HAP-1 (cell line): Measurements from ENCODE around the gene ANO9.
"Not testable (repeated sequence)": the region's sequence is repeated elsewhere in the genome, so short reads cannot be mapped to it uniquely, and the experiment has no call there.

Experiments
- DNase-seq, 2 experiments: peaks; one replicate each; pipeline ENCODE4 v3.0.0-alpha.2; 2016 to 2020; ENCODE audit warnings: low spot score in 2 of 2
- H3K27me3 ChIP-seq: fragments of 250-450 bp; sonication (Bioruptor Pico); 2 replicates; pipeline ENCODE4 v1.5.1; 2020; ENCODE audit warnings: low read depth, mild to moderate bottlenecking, moderate library complexity
- H3K36me3 ChIP-seq: fragments of 250-450 bp; sonication (Bioruptor Pico); replicated peaks from 2 replicates; pipeline ENCODE4 v1.5.1; 2020; ENCODE audit warnings: mild to moderate bottlenecking
- H3K4me1 ChIP-seq: fragments of 250-450 bp; sonication (Bioruptor Pico); 2 replicates; pipeline ENCODE4 v1.5.1; 2020; ENCODE audit warnings: mild to moderate bottlenecking
- H3K4me3 ChIP-seq: fragments of 250-450 bp; sonication (Bioruptor Pico); 2 replicates; pipeline ENCODE4 v1.5.1; 2020; ENCODE audit warnings: mild to moderate bottlenecking, moderate library complexity
- H3K9me3 ChIP-seq: fragments of 250-450 bp; sonication (Bioruptor Pico); 2 replicates; pipeline ENCODE4 v1.5.1; 2020; ENCODE audit warnings: mild to moderate bottlenecking, moderate library complexity
- in situ Hi-C: fragments of 300-500 bp; cut with MboI; formaldehyde crosslinking; loops from 3 replicates; pipeline ENCODE4 v1.14.3; 2020; ENCODE audit warnings: low sequenced_read_pairs, inconsistent platforms, mixed read lengths

The ANO9 gene

GRCh38 chr11:395866-396265, 45.9 kb downstream of the ANO9 start:
- Histone ChIP-seq H3K4me1 (no peaks in the 10 kb centered on the region), H3K27me3 (no peaks in the 10 kb centered on the region), H3K9me3 (no peaks in the 10 kb centered on the region), H3K36me3 (no peaks in the 10 kb centered on the region), H3K4me3 (no peak overlapping the region)
- in situ Hi-C loops = no loop called here
- no peak for DNase-seq

GRCh38 chr11:394858-395655, 46.8 kb downstream of the ANO9 start:
- no peak for DNase-seq
- no peak overlapping the region for H3K4me3 ChIP-seq
- in situ Hi-C loops = no loop called here
- H3K36me3 ChIP-seq = no peaks in the 10 kb centered on the region
- H3K4me1 ChIP-seq = no peaks in the 10 kb centered on the region
- no peaks in the 10 kb centered on the region for H3K9me3 ChIP-seq
- H3K27me3 ChIP-seq = no peaks in the 10 kb centered on the region

GRCh38 chr11:394034-394857, 47.6 kb downstream of the ANO9 start, which contains the start of gene PKP3:
PKP3 (plus strand) TSS chr11:394209; CDS start chr11:394293, 84 bp downstream.
- Histone ChIP-seq H3K36me3 (no peaks in the 10 kb centered on the region), H3K27me3 (no peaks in the 10 kb centered on the region), H3K4me3 (no peak within 1 kb of the TSS), H3K9me3 (no peaks in the 10 kb centered on the region), H3K4me1 (no peaks in the 10 kb centered on the region)
- no peak for DNase-seq
- in situ Hi-C loops = no loop called here

- H3K36me3 ChIP-seq = no peaks in the 10 kb centered on the region
- H3K4me1 ChIP-seq = no peaks in the 10 kb centered on the region
- H3K27me3 ChIP-seq = no peaks in the 10 kb centered on the region
- DNase-seq = no peak
- in situ Hi-C loops = no loop called here
- no peak overlapping the region for H3K4me3 ChIP-seq
- no peaks in the 10 kb centered on the region for H3K9me3 ChIP-seq
Observed at GRCh38 chr11:393219-394033, 48.4 kb downstream of the ANO9 start.

GRCh38 chr11:392102-392777, 49.6 kb downstream of the ANO9 start:
- Histone ChIP-seq H3K4me3 (no peak overlapping the region), H3K36me3 (no peaks in the 10 kb centered on the region), H3K4me1 (no peaks in the 10 kb centered on the region), H3K27me3 (no peaks in the 10 kb centered on the region), H3K9me3 (no peaks in the 10 kb centered on the region)
- no peak for DNase-seq
- in situ Hi-C loops = no loop called here

- Histone ChIP-seq H3K4me3 (no peak overlapping the region), H3K9me3 (no peaks in the 10 kb centered on the region), H3K36me3 (no peaks in the 10 kb centered on the region), H3K4me1 (no peaks in the 10 kb centered on the region), H3K27me3 (no peaks in the 10 kb centered on the region)
- in situ Hi-C loops = no loop called here
- no peak for DNase-seq
Observed at GRCh38 chr11:391117-392017, 50.4 kb downstream of the ANO9 start.

GRCh38 chr11:390175-390574, 51.6 kb downstream of the ANO9 start:
- H3K4me1 ChIP-seq = no peaks in the 10 kb centered on the region
- no peaks in the 10 kb centered on the region for H3K9me3 ChIP-seq
- no peaks in the 10 kb centered on the region for H3K27me3 ChIP-seq
- in situ Hi-C loops = no loop called here
- no peaks in the 10 kb centered on the region for H3K36me3 ChIP-seq
- H3K4me3 ChIP-seq = no peak overlapping the region
- no peak for DNase-seq

GRCh38 chr11:389369-389768, 52.4 kb downstream of the ANO9 start:
- H3K9me3 ChIP-seq, DNase-seq, H3K36me3 ChIP-seq, H3K4me3 ChIP-seq, H3K27me3 ChIP-seq, H3K4me1 ChIP-seq, in situ Hi-C loops: not testable (repeated sequence)

- in situ Hi-C loops = no loop called here
- DNase-seq = no peak
- Histone ChIP-seq H3K4me3 (no peak overlapping the region), H3K4me1 (no peaks in the 10 kb centered on the region), H3K27me3 (no peaks in the 10 kb centered on the region), H3K9me3 (no peaks in the 10 kb centered on the region), H3K36me3 (no peaks in the 10 kb centered on the region)
Observed at GRCh38 chr11:387193-387793, 54.5 kb downstream of the ANO9 start.

GRCh38 chr11:386483-386882, 55.3 kb downstream of the ANO9 start:
- in situ Hi-C loops = no loop called here
- DNase-seq = no peak
- Histone ChIP-seq H3K4me1 (no peaks in the 10 kb centered on the region), H3K27me3 (no peaks in the 10 kb centered on the region), H3K36me3 (no peaks in the 10 kb centered on the region), H3K4me3 (no peak overlapping the region), H3K9me3 (no peaks in the 10 kb centered on the region)

- in situ Hi-C loops = no loop called here
- no peak overlapping the region for H3K4me3 ChIP-seq
- no peaks in the 10 kb centered on the region for H3K9me3 ChIP-seq
- peaks cover 2% of the 10 kb centered on the region for H3K36me3 ChIP-seq
- H3K4me1 ChIP-seq = no peaks in the 10 kb centered on the region
- DNase-seq = no peak
- H3K27me3 ChIP-seq = no peaks in the 10 kb centered on the region
Observed at GRCh38 chr11:385594-386351, 56.0 kb downstream of the ANO9 start.

GRCh38 chr11:384511-384910, 57.3 kb downstream of the ANO9 start:
- no peak for DNase-seq
- in situ Hi-C loops = no loop called here
- H3K36me3 ChIP-seq = peaks cover 13% of the 10 kb centered on the region
- H3K9me3 ChIP-seq = no peaks in the 10 kb centered on the region
- no peaks in the 10 kb centered on the region for H3K4me1 ChIP-seq
- H3K4me3 ChIP-seq = no peak overlapping the region
- no peaks in the 10 kb centered on the region for H3K27me3 ChIP-seq
